ENCODE results near the gene STARD3.

- TF ChIP-seq CTCF (conservative IDR thresholded peaks at IDR 0.05) = no peak
- no peak for TF ChIP-seq EZH2 (IDR thresholded peaks at IDR 0.05; ENCODE audit: low read depth)
Observed at GRCh38 chr17:39635614-39636176, 1.2 kb upstream of the STARD3 start.

Data from PC-9 (cell line).